NCI-H2029 treated with DMSO at 0.1 percent for 48 hours (cell line): ENCODE results near the gene ARHGAP20.

Experiments
- DNase-seq: peaks from one replicate; lab custom pipeline; 2025; lab: John Stamatoyannopoulos, UW

Gene ARHGAP20

GRCh38 chr11:110529043-110529442, 183.2 kb downstream of the ARHGAP20 start:
- no peak for DNase-seq

DNA sequence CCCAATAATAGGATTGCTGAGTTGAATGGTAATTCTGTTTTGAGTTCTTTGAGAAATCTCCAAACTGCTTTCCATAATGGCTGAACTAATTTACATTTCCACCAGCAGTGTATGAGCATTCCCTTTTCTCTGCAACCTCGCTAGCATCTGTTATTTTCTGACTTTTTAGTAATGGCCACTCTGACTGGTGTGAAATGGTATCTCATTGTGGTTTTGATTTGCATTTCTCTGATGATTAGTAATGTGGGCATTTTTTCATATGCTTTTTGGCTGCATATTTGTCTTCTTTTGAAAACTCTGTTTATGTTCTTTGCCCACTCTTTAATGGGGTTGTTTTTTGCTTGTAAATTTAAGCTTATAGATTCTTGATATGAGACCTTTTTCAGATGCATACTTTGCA, 185.1 kb downstream of the ARHGAP20 start:
- DNase-seq = no peak
